ENCODE measurements around the gene HDAC4.

HDAC4 gene

DNA sequence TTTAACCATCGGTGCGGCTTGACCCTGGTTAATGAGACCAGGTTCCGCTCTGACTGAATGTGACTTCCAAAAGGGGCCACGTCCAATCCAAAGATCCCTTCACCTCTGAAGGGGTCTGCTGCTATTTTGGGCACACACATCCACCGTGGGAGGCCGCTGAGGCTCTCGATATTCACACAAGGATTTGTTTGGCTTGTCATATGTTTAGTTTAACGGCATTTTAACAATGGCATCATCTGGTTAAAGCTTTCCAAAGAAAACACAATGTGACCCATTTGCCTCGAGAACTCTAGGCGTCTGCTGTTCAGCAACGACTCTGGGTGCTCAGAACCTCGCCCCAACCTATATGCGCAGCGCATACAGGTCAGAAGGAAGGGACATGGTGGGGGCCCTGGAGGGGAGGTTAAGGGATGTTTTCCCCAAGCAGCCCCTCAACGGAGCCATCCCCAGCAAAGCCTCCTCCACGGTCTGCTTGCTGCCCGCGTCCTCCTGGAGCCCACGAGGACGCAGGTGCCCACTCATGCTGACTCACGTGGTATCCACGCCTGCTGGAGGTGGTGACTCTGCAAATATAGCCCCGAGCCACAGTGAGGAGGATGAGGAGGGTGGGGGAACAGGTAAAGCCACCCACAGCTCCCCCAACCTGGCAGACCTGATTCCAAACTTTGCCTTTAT is 260.3 kb downstream of the HDAC4 start:
- no peak overlapping the region for H3K4me3 ChIP-seq (ENCODE audit: insufficient read depth, low read length, poor library complexity, severe bottlenecking)
- H2AFZ ChIP-seq (ENCODE audit: low read depth, low read length, severe bottlenecking) = no peak overlapping the region
- H3K27me3 ChIP-seq (ENCODE audit: low read length) = no peaks in the 10 kb centered on the region
- no peak overlapping the region for H3K27ac ChIP-seq (ENCODE audit: low read depth, low read length)
- no peaks in the 10 kb centered on the region for H3K9me3 ChIP-seq (ENCODE audit: insufficient read depth, low read length)
- no peaks in the 10 kb centered on the region for H3K79me2 ChIP-seq (ENCODE audit: insufficient read depth, low read length)
- no peaks in the 10 kb centered on the region for H3F3A ChIP-seq (ENCODE audit: insufficient read depth)
- no peak overlapping the region for H3K9ac ChIP-seq (ENCODE audit: low read length)
- TF ChIP-seq, protein P1, sequence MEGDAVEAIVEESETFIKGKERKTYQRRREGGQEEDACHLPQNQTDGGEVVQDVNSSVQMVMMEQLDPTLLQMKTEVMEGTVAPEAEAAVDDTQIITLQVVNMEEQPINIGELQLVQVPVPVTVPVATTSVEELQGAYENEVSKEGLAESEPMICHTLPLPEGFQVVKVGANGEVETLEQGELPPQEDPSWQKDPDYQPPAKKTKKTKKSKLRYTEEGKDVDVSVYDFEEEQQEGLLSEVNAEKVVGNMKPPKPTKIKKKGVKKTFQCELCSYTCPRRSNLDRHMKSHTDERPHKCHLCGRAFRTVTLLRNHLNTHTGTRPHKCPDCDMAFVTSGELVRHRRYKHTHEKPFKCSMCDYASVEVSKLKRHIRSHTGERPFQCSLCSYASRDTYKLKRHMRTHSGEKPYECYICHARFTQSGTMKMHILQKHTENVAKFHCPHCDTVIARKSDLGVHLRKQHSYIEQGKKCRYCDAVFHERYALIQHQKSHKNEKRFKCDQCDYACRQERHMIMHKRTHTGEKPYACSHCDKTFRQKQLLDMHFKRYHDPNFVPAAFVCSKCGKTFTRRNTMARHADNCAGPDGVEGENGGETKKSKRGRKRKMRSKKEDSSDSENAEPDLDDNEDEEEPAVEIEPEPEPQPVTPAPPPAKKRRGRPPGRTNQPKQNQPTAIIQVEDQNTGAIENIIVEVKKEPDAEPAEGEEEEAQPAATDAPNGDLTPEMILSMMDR (IDR thresholded peaks at IDR 0.05; ENCODE audit: insufficient read depth, low read length, poor library complexity, severe bottlenecking) = no peak
- TF ChIP-seq EZH2phosphoT487 (conservative IDR thresholded peaks at IDR 0.05; ENCODE audit: low read length) = no peak
- H3K9me2 ChIP-seq (replicated peaks; ENCODE audit: insufficient read depth, low read length) = no peaks in the 10 kb centered on the region
- no peaks in the 10 kb centered on the region for H3K36me3 ChIP-seq (ENCODE audit: low read length)
- H3K4me2 ChIP-seq (ENCODE audit: low read depth, low read length, poor library complexity, severe bottlenecking) = no peak overlapping the region
- H4K20me1 ChIP-seq (ENCODE audit: low read depth, low read length) = no peaks in the 10 kb centered on the region

DNA sequence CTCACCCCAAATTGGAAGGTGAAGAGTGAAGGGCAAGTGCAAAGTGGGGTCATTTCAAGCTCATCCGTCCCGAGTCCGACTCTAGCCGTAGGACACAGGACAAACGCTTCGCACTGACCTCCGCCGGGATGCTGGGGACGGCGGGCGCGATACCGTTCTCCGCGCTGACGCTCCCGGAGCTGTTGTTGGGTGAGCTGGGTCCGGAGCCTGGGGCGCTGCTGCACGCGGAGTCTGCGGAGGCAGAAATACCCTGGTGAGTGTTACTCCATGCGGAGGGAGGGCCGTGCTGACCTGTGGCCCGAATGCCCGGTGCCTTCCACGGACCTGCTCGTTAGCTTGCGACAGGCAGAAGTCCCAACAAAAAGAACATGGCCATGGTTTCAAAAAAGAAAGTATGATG is 261.3 kb downstream of the HDAC4 start:
- TF ChIP-seq EZH2phosphoT487 (conservative IDR thresholded peaks at IDR 0.05; ENCODE audit: low read length) = no peak
- TF ChIP-seq, protein P1 (IDR thresholded peaks at IDR 0.05; ENCODE audit: insufficient read depth, low read length, poor library complexity, severe bottlenecking) = no peak
- H3K27ac ChIP-seq (ENCODE audit: low read depth, low read length) = no peak overlapping the region
- H3F3A ChIP-seq (ENCODE audit: insufficient read depth) = no peaks in the 10 kb centered on the region
- H4K20me1 ChIP-seq (ENCODE audit: low read depth, low read length) = no peaks in the 10 kb centered on the region
- no peaks in the 10 kb centered on the region for H3K9me2 ChIP-seq (replicated peaks; ENCODE audit: insufficient read depth, low read length)
- H3K9me3 ChIP-seq (ENCODE audit: insufficient read depth, low read length) = no peaks in the 10 kb centered on the region
- no peak overlapping the region for H2AFZ ChIP-seq (ENCODE audit: low read depth, low read length, severe bottlenecking)
- no peak overlapping the region for H3K4me3 ChIP-seq (ENCODE audit: insufficient read depth, low read length, poor library complexity, severe bottlenecking)
- no peaks in the 10 kb centered on the region for H3K27me3 ChIP-seq (ENCODE audit: low read length)
- no peak overlapping the region for H3K9ac ChIP-seq (ENCODE audit: low read length)
- no peaks in the 10 kb centered on the region for H3K79me2 ChIP-seq (ENCODE audit: insufficient read depth, low read length)
- H3K4me2 ChIP-seq (ENCODE audit: low read depth, low read length, poor library complexity, severe bottlenecking) = no peak overlapping the region
- H3K36me3 ChIP-seq (ENCODE audit: low read length) = no peaks in the 10 kb centered on the region

DNA sequence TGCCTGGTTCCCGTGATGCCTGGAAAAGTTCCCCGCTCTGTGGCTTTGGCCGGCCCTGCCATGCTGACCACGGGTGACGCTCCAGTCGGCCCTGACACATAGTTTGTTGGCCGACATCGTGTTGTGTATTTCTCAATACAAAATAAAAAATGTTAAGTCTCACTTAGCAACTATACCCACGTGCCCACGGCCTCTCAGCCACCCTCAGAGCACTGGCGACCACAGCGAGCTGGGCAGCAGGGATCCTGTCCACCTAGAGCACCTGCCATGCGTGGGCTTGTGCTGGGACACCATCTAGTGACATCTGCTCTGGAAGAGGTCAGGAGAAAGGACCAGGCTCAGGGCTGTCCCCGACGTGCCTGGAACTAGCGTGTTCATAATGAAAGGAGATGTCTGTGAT is 261.7 kb downstream of the HDAC4 start:
- H3K4me3 ChIP-seq (ENCODE audit: insufficient read depth, low read length, poor library complexity, severe bottlenecking) = no peak overlapping the region
- no peak overlapping the region for H3K27ac ChIP-seq (ENCODE audit: low read depth, low read length)
- TF ChIP-seq EZH2phosphoT487 (conservative IDR thresholded peaks at IDR 0.05; ENCODE audit: low read length) = no peak
- TF ChIP-seq, protein P1 (IDR thresholded peaks at IDR 0.05; ENCODE audit: insufficient read depth, low read length, poor library complexity, severe bottlenecking) = no peak
- no peak overlapping the region for H3K4me2 ChIP-seq (ENCODE audit: low read depth, low read length, poor library complexity, severe bottlenecking)
- H3K9ac ChIP-seq (ENCODE audit: low read length) = no peak overlapping the region
- no peaks in the 10 kb centered on the region for H3K9me2 ChIP-seq (replicated peaks; ENCODE audit: insufficient read depth, low read length)
- H3K36me3 ChIP-seq (ENCODE audit: low read length) = no peaks in the 10 kb centered on the region
- no peaks in the 10 kb centered on the region for H4K20me1 ChIP-seq (ENCODE audit: low read depth, low read length)
- no peaks in the 10 kb centered on the region for H3F3A ChIP-seq (ENCODE audit: insufficient read depth)
- no peaks in the 10 kb centered on the region for H3K27me3 ChIP-seq (ENCODE audit: low read length)
- no peaks in the 10 kb centered on the region for H3K9me3 ChIP-seq (ENCODE audit: insufficient read depth, low read length)
- H3K79me2 ChIP-seq (ENCODE audit: insufficient read depth, low read length) = no peaks in the 10 kb centered on the region
- no peak overlapping the region for H2AFZ ChIP-seq (ENCODE audit: low read depth, low read length, severe bottlenecking)
